Panc1 (cell line): ENCODE data around the gene PADI3.

Source experiments
- CTCF ChIP-seq: fragments of 450-650 bp; IDR thresholded peaks from 2 replicates; pipeline ENCODE4 v1.5.1; 2017; ENCODE audit warnings: mild to moderate bottlenecking
- POLR2AphosphoS5 ChIP-seq: IDR thresholded peaks from 2 replicates; pipeline ENCODE4 v1.6.1; 2012; ENCODE audit warnings: mild to moderate bottlenecking, low read depth, low read length, moderate library complexity
- REST ChIP-seq, 2 experiments: IDR thresholded peaks; 2 replicates each; pipeline ENCODE4 v1.6.1; 2011 to 2012; ENCODE audit warnings: low read depth in 2 of 2, control low read depth in 1 of 2, low read length in 1 of 2, mild to moderate bottlenecking in 1 of 2, moderate library complexity in 1 of 2; ENCODE audit not compliant: insufficient read depth in 1 of 2
- SIN3A ChIP-seq: IDR thresholded peaks from 2 replicates; pipeline ENCODE4 v1.6.1; 2012; ENCODE audit warnings: low read depth, mild to moderate bottlenecking, low read length, moderate library complexity, borderline replicate concordance; ENCODE audit not compliant: insufficient read depth
- TCF7L2 ChIP-seq: IDR thresholded peaks from 2 replicates; pipeline ENCODE4 v1.6.1; 2011; ENCODE audit warnings: mild to moderate bottlenecking, low read depth, low read length, inconsistent platforms

GRCh38 chr1:17243274-17243673 lies 5.6 kb upstream of the PADI3 start:
- TF ChIP-seq CTCF (no peak), POLR2AphosphoS5 (no peak), REST (IDR thresholded peaks at IDR 0.05; ENCODE audit: insufficient read depth in 1 of 2, low read depth in 2 of 2, low read length in 1 of 2) (no peak), TCF7L2 (no peak), SIN3A (no peak)
